ENCODE results near the gene FBXL3.

FBXL3 gene

DNA sequence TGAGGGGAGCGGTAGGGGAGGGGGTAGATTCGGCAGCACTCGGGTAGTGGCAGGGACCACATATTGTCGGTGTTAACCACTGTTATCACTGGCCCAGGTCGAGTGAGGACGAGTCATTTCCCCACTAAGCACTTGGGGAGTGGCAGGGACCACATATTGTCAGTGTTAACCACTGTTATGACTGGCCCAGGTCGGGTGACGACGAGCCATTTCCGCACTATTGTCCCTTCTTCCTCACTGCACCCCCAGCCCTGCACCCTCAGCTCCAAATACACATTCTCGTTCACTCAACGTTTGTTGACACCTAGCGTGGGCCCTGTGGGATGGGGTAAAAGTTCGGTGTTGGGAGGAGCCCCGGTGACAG is 35.5 kb downstream of the FBXL3 start:
- no peak for DNase-seq (ENCODE audit: low read depth)
- H3K4me3 ChIP-seq (ENCODE audit: low read length) = peak overlapping the region; percentile 90
- TF ChIP-seq, protein P1, sequence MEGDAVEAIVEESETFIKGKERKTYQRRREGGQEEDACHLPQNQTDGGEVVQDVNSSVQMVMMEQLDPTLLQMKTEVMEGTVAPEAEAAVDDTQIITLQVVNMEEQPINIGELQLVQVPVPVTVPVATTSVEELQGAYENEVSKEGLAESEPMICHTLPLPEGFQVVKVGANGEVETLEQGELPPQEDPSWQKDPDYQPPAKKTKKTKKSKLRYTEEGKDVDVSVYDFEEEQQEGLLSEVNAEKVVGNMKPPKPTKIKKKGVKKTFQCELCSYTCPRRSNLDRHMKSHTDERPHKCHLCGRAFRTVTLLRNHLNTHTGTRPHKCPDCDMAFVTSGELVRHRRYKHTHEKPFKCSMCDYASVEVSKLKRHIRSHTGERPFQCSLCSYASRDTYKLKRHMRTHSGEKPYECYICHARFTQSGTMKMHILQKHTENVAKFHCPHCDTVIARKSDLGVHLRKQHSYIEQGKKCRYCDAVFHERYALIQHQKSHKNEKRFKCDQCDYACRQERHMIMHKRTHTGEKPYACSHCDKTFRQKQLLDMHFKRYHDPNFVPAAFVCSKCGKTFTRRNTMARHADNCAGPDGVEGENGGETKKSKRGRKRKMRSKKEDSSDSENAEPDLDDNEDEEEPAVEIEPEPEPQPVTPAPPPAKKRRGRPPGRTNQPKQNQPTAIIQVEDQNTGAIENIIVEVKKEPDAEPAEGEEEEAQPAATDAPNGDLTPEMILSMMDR (conservative IDR thresholded peaks at IDR 0.05; ENCODE audit: low read length) = no peak

GRCh38 chr13:76983676-76984075 is 43.3 kb downstream of the FBXL3 start:
- DNase-seq (ENCODE audit: low read depth) = no peak
- TF ChIP-seq, protein P1 (conservative IDR thresholded peaks at IDR 0.05; ENCODE audit: low read length) = no peak
- no peak overlapping the region for H3K4me3 ChIP-seq (ENCODE audit: low read length)

- TF ChIP-seq, protein P1 (conservative IDR thresholded peaks at IDR 0.05; ENCODE audit: low read length) = no peak
- no peak for DNase-seq (ENCODE audit: low read depth)
- no peak overlapping the region for H3K4me3 ChIP-seq (ENCODE audit: low read length)
Measured at GRCh38 chr13:76982061-76982460, 44.9 kb downstream of the FBXL3 start.

DNA sequence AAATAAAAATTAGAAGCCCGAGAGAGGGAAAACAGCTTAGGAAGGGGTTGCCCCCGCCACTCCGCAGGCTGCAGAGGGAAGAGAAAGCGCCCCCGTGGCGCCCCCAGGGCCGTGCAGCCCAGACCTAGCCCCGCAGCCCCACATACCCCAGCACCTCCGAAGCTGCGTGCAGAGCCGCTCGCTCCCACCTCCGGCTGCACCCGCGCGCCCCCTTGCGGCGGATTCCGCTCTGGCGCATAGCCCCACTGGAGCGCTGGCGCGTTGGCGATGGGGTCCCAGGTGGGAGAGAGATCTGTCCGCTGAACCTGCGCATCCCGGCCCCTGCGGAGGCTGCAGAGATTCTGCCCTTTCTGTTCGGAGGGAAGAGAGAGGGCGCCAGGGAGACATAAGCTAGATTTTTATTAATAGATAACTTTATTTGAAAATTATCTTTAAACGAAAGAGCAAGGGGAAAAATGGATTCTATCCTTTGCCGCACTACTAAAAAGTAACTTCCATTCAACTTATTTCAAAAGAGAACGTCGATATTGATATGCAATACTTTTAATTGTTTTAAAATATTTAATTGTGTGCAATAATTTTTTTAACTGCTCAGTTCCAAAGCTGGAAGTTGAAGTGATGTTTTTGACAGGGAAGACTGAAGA is 46.8 kb downstream of the FBXL3 start:
- peak; percentile 32 for DNase-seq (ENCODE audit: low read depth)
- TF ChIP-seq, protein P1 (conservative IDR thresholded peaks at IDR 0.05; ENCODE audit: low read length) = peak; percentile 84
- peak overlapping the region; percentile 46 for H3K4me3 ChIP-seq (ENCODE audit: low read length)

DNA sequence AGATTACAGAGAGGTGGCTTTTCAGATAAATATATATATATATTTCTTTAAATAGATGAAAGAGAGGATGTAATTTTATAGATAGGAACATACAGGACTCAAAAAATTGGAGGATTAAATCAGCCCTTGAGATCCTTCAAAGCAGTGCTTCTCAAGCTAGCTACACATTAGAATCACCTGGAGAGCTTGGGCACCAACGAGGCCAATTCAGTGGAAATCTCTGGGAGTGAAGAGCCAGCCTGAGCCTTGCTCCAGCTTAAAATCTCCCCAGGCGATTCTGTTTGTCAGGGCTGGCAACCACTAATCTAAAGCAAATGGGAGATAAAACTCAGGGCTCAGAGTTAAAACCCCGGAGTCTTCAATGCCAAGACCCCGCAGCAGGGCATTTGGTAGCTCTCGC is 50.0 kb downstream of the FBXL3 start:
- H3K4me3 ChIP-seq (ENCODE audit: low read length) = no peak overlapping the region
- TF ChIP-seq, protein P1 (conservative IDR thresholded peaks at IDR 0.05; ENCODE audit: low read length) = no peak
- no peak for DNase-seq (ENCODE audit: low read depth)

DNA sequence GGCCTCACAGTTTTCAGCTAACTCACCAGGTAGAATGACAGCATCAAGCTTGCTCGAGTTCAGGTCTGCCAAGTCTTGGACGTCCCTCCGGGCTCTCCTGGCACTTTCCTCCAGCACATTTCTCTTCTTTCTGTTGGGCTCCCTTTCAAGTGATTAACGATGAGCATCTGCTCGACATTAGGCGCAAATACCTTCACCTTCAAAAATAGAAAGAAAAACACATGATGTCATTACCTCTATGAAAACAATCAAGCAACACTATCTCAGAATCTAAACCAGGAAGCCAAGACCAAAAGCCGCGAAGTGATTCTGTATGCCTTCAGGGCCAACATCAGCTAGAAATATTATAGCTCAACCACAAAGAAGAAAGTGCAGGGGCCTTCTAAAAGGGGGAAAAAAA is 50.5 kb downstream of the FBXL3 start:
- DNase-seq (ENCODE audit: low read depth) = no peak
- no peak overlapping the region for H3K4me3 ChIP-seq (ENCODE audit: low read length)

GRCh38 chr13:76975863-76976262 is 51.1 kb downstream of the FBXL3 start:
- no peak overlapping the region for H3K4me3 ChIP-seq (ENCODE audit: low read length)

More for the DNA sequence above, 50.5 kb downstream of the FBXL3 start:
- TF ChIP-seq, protein P1 (conservative IDR thresholded peaks at IDR 0.05; ENCODE audit: low read length) = no peak

More at GRCh38 chr13:76975863-76976262, 51.1 kb downstream of the FBXL3 start:
- TF ChIP-seq, protein P1 (conservative IDR thresholded peaks at IDR 0.05; ENCODE audit: low read length) = no peak
- DNase-seq (ENCODE audit: low read depth) = no peak
